GM12878 (cell line): Measurements from ENCODE around the gene LOXL4. TPM values are rescaled to one million over a fixed set of nuclear protein-coding genes. Genes with fewer than 3 reads are reported as not detected.

ENCODE experiments used
- ATAC-seq: fragments of 200-7000 bp; cut with Tn5 transposase; 3 replicates; pipeline ENCODE4 v1.9.1; 2020; ENCODE audit warnings: mild to moderate bottlenecking, moderate library complexity
- BruUV-seq: library from RNA; stranded (reverse); fragments of 400-500 nt; replicated peaks from 2 replicates; lab custom pipeline; 2021; lab: Mats Ljungman, UMichigan
- CTCF ChIA-PET: fragments of 300-600 bp; sonication (Branson Sonifier 250); formaldehyde crosslinking; extraction: SDS; loops from one replicate; lab custom pipeline; 2021; ENCODE audit warnings: inconsistent platforms; lab: Yijun Ruan, JAX
- POLR2A ChIA-PET: fragments of 350-600 bp; formaldehyde crosslinking; extraction: SDS; loops from one replicate; lab custom pipeline; 2021; ENCODE audit warnings: inconsistent platforms; lab: Charles Lee
- RAD21 ChIA-PET: fragments of 300-600 bp; sonication (Branson Sonifier 250); formaldehyde crosslinking; loops from one replicate; lab custom pipeline; 2023; ENCODE audit warnings: antibody characterized with exemption; ENCODE audit not compliant: unreplicated experiment; lab: Charles Lee
- SMC1A ChIA-PET: fragments of 300-600 bp; sonication (Branson Sonifier 250); formaldehyde crosslinking; loops from one replicate; lab custom pipeline; 2023; ENCODE audit not compliant: unreplicated experiment, uncharacterized antibody; lab: Charles Lee
- DNase-seq: peaks from one replicate; pipeline ENCODE4 v3.0.0-alpha.2; 2011; ENCODE audit warnings: low read depth, low spot score
- FAIRE-seq: peaks from 3 replicates; lab custom pipeline; 2011; peaks lifted over from hg19 to GRCh38; lab: Jason Lieb, UNC
- H2AFZ ChIP-seq: 2 replicates; pipeline ENCODE4 v1.6.0; 2011; ENCODE audit warnings: low read depth, low read length, control low read depth; ENCODE audit not compliant: control insufficient read depth
- H3K27ac ChIP-seq: 2 replicates; pipeline ENCODE4 v1.5.1; 2011; ENCODE audit warnings: control low read depth; ENCODE audit not compliant: control insufficient read depth, insufficient read depth
- H3K27me3 ChIP-seq, 2 experiments: replicated peaks in 1 of 2; 2 replicates each; pipeline versions ENCODE4 v1.6.0 to v1.6.1; 2011; ENCODE audit warnings: low read length in 1 of 2; ENCODE audit not compliant: control insufficient read depth in 2 of 2, insufficient read depth in 2 of 2
- H3K36me3 ChIP-seq, 2 experiments: 2 replicates each; pipeline ENCODE4 v1.5.1; 2011; ENCODE audit warnings: low read length in 1 of 2; ENCODE audit not compliant: control insufficient read depth in 2 of 2, insufficient read depth in 2 of 2
- H3K4me1 ChIP-seq: 2 replicates; pipeline ENCODE4 v1.6.1; 2011; ENCODE audit warnings: mild to moderate bottlenecking, low read length, moderate library complexity, mixed read lengths; ENCODE audit not compliant: control insufficient read depth, insufficient read depth
- H3K4me2 ChIP-seq: 2 replicates; pipeline ENCODE4 v1.6.0; 2011; ENCODE audit warnings: control low read depth; ENCODE audit not compliant: control insufficient read depth, insufficient read depth
- H3K4me3 ChIP-seq: fragments of 200-600 bp; sonication (generic); 2 replicates; pipeline ENCODE4 v1.5.1; 2016
- H3K79me2 ChIP-seq: 2 replicates; pipeline ENCODE4 v1.6.0; 2011; ENCODE audit warnings: low read length; ENCODE audit not compliant: control insufficient read depth, insufficient read depth
- H3K9ac ChIP-seq: 2 replicates; pipeline ENCODE4 v1.8.0; 2011; ENCODE audit warnings: low read length, control low read depth, mixed read lengths; ENCODE audit not compliant: control insufficient read depth, insufficient read depth
- H3K9me3 ChIP-seq: replicated peaks from 3 replicates; pipeline ENCODE4 v1.5.1; 2011; ENCODE audit warnings: mild to moderate bottlenecking, low read length; ENCODE audit not compliant: control insufficient read depth, insufficient read depth
- H4K20me1 ChIP-seq: 2 replicates; pipeline ENCODE4 v1.6.0; 2011; ENCODE audit not compliant: control insufficient read depth, insufficient read depth
- EED ChIP-seq: sonication (generic); IDR thresholded peaks from 2 replicates; pipeline ENCODE4 v1.6.1; 2016; ENCODE audit warnings: antibody characterized with exemption, low read depth
- NFIC ChIP-seq: IDR thresholded peaks from 2 replicates; pipeline ENCODE4 v1.6.1; 2012; ENCODE audit warnings: low read depth, mild to moderate bottlenecking, inconsistent platforms, low read length, moderate library complexity
- WGBS: methylation state at CpG from one replicate; pipeline ENCODE4 v1.1.6; 2016; ENCODE audit warnings: low lambda C conversion rate; ENCODE audit not compliant: insufficient replicate concordance, insufficient coverage; ENCODE audit errors: missing lambda C conversion rate; 5-methylcytosine and 5-hydroxymethylcytosine counted together
- in situ Hi-C: fragments of 300-500 bp; cut with MboI; formaldehyde crosslinking; loops from 9 replicates; pipeline ENCODE4 v1.14.3; 2018; ENCODE audit warnings: mixed read lengths
- intact Hi-C: fragments of 100-400 bp; cut with micrococcal nuclease; formaldehyde crosslinking; loops from one replicate; pipeline ENCODE4 v1.14.2; 2022; ENCODE audit not compliant: unreplicated experiment
- polyA plus RNA-seq, 11 experiments: library from polyadenylated mRNA; depleted of rRNA in 4 of 11; unstranded in 6 of 11; stranded (reverse) in 5 of 11; fragments of >200 nt; fragmentation: Nextera tagmentation in 4 of 11; fragmentation: Illumina TruSeq in 1 of 11; extraction: Ambion mirVana in 4 of 11; extraction: Trizol in 1 of 11; gene quantifications; 1 replicate in 1 of 11; 2 replicates in 10 of 11; pipeline versions ENCODE4 v1.2.1 to v1.2.3, GENCODE V29; 2011 to 2016; ENCODE audit warnings: inconsistent platforms in 2 of 11, missing spikeins in 2 of 11, low read depth in 1 of 11
- total RNA-seq, 4 experiments: library from RNA; depleted of rRNA in 3 of 4; stranded (reverse); fragments of >200 nt in 3 of 4; fragmentation: Illumina TruSeq in 1 of 4; extraction: Trizol in 1 of 4; gene quantifications; 2 replicates each; pipeline versions ENCODE4 v1.2.1 to v1.2.3, GENCODE V29; 2013 to 2021
- TF ChIP-seq, protein P1 (sequence below): fragments of 450-650 bp; IDR thresholded peaks from 2 replicates; pipeline ENCODE4 v1.6.1; 2017; ENCODE audit warnings: mild to moderate bottlenecking, moderate library complexity

The LOXL4 gene
- total and polyA plus RNA-seq, 10 of the 15 experiments (the other 5 are each of a cell fraction or from before 2014, with no cell fraction given) = 0.02 to 0.12 (median 0.08) TPM; not detected in 3

DNA sequence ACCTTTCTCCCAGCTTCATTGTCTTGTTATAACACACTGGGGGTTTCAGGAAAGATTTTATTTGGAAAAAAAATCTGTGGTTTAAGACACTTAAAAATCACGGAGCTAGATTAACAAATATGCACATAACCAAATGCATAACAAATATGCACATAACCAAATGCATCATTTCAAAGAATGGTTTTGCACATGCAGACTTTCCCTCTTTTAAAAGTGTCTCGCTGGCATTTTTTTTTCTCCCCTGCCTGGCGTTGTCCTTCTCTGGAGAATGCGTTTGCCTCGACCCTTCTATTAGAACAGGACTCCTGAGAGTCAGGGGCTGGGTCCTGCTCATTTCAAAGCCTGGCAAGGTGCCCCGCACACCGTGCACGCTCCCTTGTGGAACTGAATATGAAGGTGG, 42.7 kb upstream of the LOXL4 start:
- RAD21 ChIA-PET = no interaction called here
- SMC1A ChIA-PET = interaction anchor here (2.6 kb wide), 1 partner anchor 140 kb away, joined by 16 read pairs; no protein-coding TSS in a partner anchor
- no peak overlapping the region for H3K9ac ChIP-seq
- H4K20me1 ChIP-seq = no peaks in the 10 kb centered on the region; the same call in 1 of the 2 replicates
- no peaks in the 10 kb centered on the region for H3K79me2 ChIP-seq
- H3K27ac ChIP-seq = no peak overlapping the region
- no peak overlapping the region for H2AFZ ChIP-seq
- FAIRE-seq (no peak), ATAC-seq (no peak), DNase-seq (no peak)
- no peak overlapping the region for H3K4me3 ChIP-seq
- in situ Hi-C loops (no loop called here), intact Hi-C loops (no loop called here)
- H3K4me1 ChIP-seq = no peaks in the 10 kb centered on the region
- H3K9me3 ChIP-seq = no peaks in the 10 kb centered on the region; the same call in 2 of the 3 replicates
- H3K27me3 ChIP-seq = peaks cover 2% of the 10 kb centered on the region in 2 experiments
- POLR2A ChIA-PET = interaction anchor here (0.6 kb wide), 1 partner anchor 1456 kb away, joined by 3 read pairs; no protein-coding TSS in a partner anchor
- WGBS = 26% methylated on average over 8 of the region's 8 CpGs
- no TSS peak for BruUV-seq
- no peak overlapping the region for H3K4me2 ChIP-seq
- no peaks in the 10 kb centered on the region for H3K36me3 ChIP-seq
- TF ChIP-seq, protein P1, sequence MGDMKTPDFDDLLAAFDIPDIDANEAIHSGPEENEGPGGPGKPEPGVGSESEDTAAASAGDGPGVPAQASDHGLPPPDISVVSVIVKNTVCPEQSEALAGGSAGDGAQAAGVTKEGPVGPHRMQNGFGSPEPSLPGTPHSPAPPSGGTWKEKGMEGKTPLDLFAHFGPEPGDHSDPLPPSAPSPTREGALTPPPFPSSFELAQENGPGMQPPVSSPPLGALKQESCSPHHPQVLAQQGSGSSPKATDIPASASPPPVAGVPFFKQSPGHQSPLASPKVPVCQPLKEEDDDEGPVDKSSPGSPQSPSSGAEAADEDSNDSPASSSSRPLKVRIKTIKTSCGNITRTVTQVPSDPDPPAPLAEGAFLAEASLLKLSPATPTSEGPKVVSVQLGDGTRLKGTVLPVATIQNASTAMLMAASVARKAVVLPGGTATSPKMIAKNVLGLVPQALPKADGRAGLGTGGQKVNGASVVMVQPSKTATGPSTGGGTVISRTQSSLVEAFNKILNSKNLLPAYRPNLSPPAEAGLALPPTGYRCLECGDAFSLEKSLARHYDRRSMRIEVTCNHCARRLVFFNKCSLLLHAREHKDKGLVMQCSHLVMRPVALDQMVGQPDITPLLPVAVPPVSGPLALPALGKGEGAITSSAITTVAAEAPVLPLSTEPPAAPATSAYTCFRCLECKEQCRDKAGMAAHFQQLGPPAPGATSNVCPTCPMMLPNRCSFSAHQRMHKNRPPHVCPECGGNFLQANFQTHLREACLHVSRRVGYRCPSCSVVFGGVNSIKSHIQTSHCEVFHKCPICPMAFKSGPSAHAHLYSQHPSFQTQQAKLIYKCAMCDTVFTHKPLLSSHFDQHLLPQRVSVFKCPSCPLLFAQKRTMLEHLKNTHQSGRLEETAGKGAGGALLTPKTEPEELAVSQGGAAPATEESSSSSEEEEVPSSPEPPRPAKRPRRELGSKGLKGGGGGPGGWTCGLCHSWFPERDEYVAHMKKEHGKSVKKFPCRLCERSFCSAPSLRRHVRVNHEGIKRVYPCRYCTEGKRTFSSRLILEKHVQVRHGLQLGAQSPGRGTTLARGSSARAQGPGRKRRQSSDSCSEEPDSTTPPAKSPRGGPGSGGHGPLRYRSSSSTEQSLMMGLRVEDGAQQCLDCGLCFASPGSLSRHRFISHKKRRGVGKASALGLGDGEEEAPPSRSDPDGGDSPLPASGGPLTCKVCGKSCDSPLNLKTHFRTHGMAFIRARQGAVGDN = no peak
- no peak for TF ChIP-seq NFIC
- no peak for TF ChIP-seq EED
- CTCF ChIA-PET = interaction anchor here (3.0 kb wide), 1 partner anchor 141 kb away, joined by 42 read pairs; no protein-coding TSS in a partner anchor
